Trophoblast cell (in vitro differentiated cells and primary cell): Measurements from ENCODE around the gene LRRN4CL.
A peak's percentile ranks its signal among the peaks of the same experiment; 100 is the strongest.
"Not testable (repeated sequence)": the region's sequence is repeated elsewhere in the genome, so short reads cannot be mapped to it uniquely, and the experiment has no call there.

Source experiments
- DNase-seq, 2 donors: peaks; one replicate each; pipeline ENCODE4 v3.0.0-alpha.2; 2016
- H2AFZ ChIP-seq: 2 replicates; pipeline ENCODE4 v1.6.1; 2013; ENCODE audit warnings: low read length, moderate library complexity, mild to moderate bottlenecking; ENCODE audit not compliant: insufficient read depth, poor library complexity
- H2AK5ac ChIP-seq: 2 replicates; pipeline ENCODE4 v1.6.1; 2013; ENCODE audit warnings: mild to moderate bottlenecking, low read length
- H2BK120ac ChIP-seq: 2 replicates; pipeline ENCODE4 v1.6.1; 2013; ENCODE audit warnings: low read length, mild to moderate bottlenecking, moderate library complexity; ENCODE audit not compliant: insufficient read depth, poor library complexity
- H2BK12ac ChIP-seq: 2 replicates; pipeline ENCODE4 v1.6.1; 2013; ENCODE audit warnings: mild to moderate bottlenecking, low read length, moderate library complexity
- H2BK5ac ChIP-seq: 2 replicates; pipeline ENCODE4 v1.6.1; 2013; ENCODE audit warnings: low read length, low read depth, moderate library complexity, mild to moderate bottlenecking; ENCODE audit not compliant: poor library complexity
- H3K14ac ChIP-seq: 2 replicates; pipeline ENCODE4 v1.6.1; 2013; ENCODE audit warnings: mild to moderate bottlenecking, low read length
- H3K18ac ChIP-seq: 2 replicates; pipeline ENCODE4 v1.6.1; 2013; ENCODE audit warnings: mild to moderate bottlenecking, low read length
- H3K23ac ChIP-seq: 2 replicates; pipeline ENCODE4 v1.6.1; 2013; ENCODE audit warnings: low read length
- H3K27ac ChIP-seq: 2 replicates; pipeline ENCODE4 v1.5.1; 2013; ENCODE audit warnings: low read depth, mild to moderate bottlenecking, inconsistent platforms, low read length, moderate library complexity
- H3K27me3 ChIP-seq: 2 replicates; pipeline ENCODE4 v1.6.1; 2013; ENCODE audit warnings: inconsistent platforms, mild to moderate bottlenecking, low read length, moderate library complexity; ENCODE audit not compliant: insufficient read depth
- H3K36me3 ChIP-seq, 2 experiments: 1 replicate in 1 of 2; 2 replicates in 1 of 2; pipeline ENCODE4 v1.6.1; 2013; ENCODE audit warnings: low read length in 2 of 2, mild to moderate bottlenecking in 2 of 2, moderate library complexity in 1 of 2; ENCODE audit not compliant: insufficient read depth in 2 of 2, control insufficient read depth in 1 of 2
- H3K4ac ChIP-seq: 2 replicates; pipeline ENCODE4 v1.6.1; 2013; ENCODE audit warnings: low read depth, mild to moderate bottlenecking, low read length, moderate library complexity
- H3K4me1 ChIP-seq, 2 experiments: 1 replicate in 1 of 2; 2 replicates in 1 of 2; pipeline ENCODE4 v1.6.1; 2013; ENCODE audit warnings: low read length in 2 of 2, mild to moderate bottlenecking in 2 of 2, moderate library complexity in 1 of 2; ENCODE audit not compliant: insufficient read depth in 2 of 2, control insufficient read depth in 1 of 2
- H3K4me2 ChIP-seq: 2 replicates; pipeline ENCODE4 v1.6.1; 2013; ENCODE audit warnings: inconsistent platforms, mild to moderate bottlenecking, low read length, moderate library complexity
- H3K4me3 ChIP-seq: 2 replicates; pipeline ENCODE4 v1.5.1; 2013; ENCODE audit warnings: mild to moderate bottlenecking, low read depth, low read length, inconsistent platforms
- H3K79me1 ChIP-seq: one replicate; pipeline ENCODE4 v1.6.1; 2013; ENCODE audit warnings: low read length
- H3K79me2 ChIP-seq: 2 replicates; pipeline ENCODE4 v1.6.1; 2013; ENCODE audit warnings: low read length, mild to moderate bottlenecking; ENCODE audit not compliant: control insufficient read depth, insufficient read depth, poor library complexity
- H3K9ac ChIP-seq: 2 replicates; pipeline ENCODE4 v1.6.1; 2013; ENCODE audit warnings: mild to moderate bottlenecking, low read length
- H3K9me3 ChIP-seq: 2 replicates; pipeline ENCODE4 v1.6.1; 2013; ENCODE audit warnings: low read depth, mild to moderate bottlenecking, control low read depth, inconsistent platforms, low read length; ENCODE audit not compliant: insufficient read depth
- H4K12ac ChIP-seq: 2 replicates; pipeline ENCODE4 v1.6.1; 2013; ENCODE audit warnings: low read depth, mild to moderate bottlenecking, low read length, moderate library complexity
- H4K8ac ChIP-seq: 2 replicates; pipeline ENCODE4 v1.6.1; 2013; ENCODE audit warnings: low read depth, mild to moderate bottlenecking, low read length, moderate library complexity
- H4K91ac ChIP-seq: one replicate; pipeline ENCODE4 v1.6.1; 2013; ENCODE audit warnings: low read depth, mild to moderate bottlenecking, low read length, moderate library complexity
- WGBS: extraction: QIAGEN DNeasy Blood & Tissue Kit; methylation state at CpG from one replicate; pipeline ENCODE4 v1.1.7; 2013; ENCODE audit warnings: missing lambda C conversion rate; ENCODE audit not compliant: insufficient read length, insufficient coverage; ENCODE audit errors: extremely low coverage; 5-methylcytosine and 5-hydroxymethylcytosine counted together

LRRN4CL gene

DNA sequence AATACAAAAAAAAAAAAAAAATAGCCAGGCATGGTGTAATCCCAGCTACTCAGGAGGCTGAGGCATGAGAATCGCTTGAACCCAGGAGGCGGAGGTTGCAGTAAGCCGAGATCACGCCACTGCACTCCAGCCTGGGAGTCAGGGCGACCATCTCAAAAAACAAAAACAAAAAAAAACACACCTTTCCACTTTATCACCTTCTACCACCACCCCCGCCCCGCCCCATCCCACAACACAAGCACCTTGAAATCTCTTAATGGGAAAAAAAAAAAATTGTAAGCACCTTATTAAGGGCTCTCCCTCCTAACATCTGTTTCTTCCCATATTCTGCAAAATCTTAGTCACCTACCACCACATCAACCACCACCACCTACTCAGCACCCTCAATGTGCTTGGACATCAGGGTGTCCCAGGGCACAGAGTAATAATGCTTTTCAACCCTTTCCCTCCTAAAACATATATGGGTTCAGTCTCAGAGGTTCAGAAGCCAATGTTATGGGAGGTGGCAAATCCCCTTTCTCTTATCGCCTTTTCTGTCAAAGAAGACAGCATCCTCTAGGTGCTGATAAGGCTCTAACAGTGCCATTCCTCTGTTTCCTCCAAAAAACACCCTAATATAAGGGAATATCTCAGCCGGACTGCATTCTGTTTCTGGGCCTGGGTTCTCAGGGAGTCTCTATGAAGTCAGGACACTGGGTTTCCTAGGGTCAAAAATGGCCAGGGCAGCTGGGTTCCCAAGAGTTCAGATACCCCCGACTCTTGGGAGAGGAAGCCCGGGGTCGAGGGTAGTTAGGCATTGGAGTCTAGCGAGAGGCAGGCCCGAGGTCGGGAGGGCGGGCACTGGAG is 36.9 kb downstream of the LRRN4CL start:
- Histone ChIP-seq H3K14ac (peak overlapping the region; percentile 98), H3K27me3 (no peaks in the 10 kb centered on the region), H3K23ac (no peak overlapping the region), H3K4me1 (peaks cover 2 to 8% of the 10 kb centered on the region in 2 experiments), H2BK5ac (peak overlapping the region; percentile 93), H3K9me3 (no peaks in the 10 kb centered on the region), H4K91ac (peak overlapping the region; percentile 89), H4K12ac (peak overlapping the region; percentile 100), H3K18ac (peak overlapping the region; percentile 98), H3K79me1 (peaks cover 7% of the 10 kb centered on the region), H2AK5ac (peak overlapping the region; percentile 84), H3K4me3 (peak overlapping the region; percentile 90), H3K27ac (peak overlapping the region; percentile 61), H4K8ac (peak overlapping the region; percentile 99), H2BK12ac (peak overlapping the region; percentile 74), H3K4me2 (peak overlapping the region; percentile 97), H2AFZ (peak overlapping the region; percentile 71), H3K79me2 (peaks cover 7% of the 10 kb centered on the region), H2BK120ac (peak overlapping the region; percentile 94), H3K36me3 (peaks cover 22 to 24% of the 10 kb centered on the region in 2 experiments), H3K4ac (peak overlapping the region; percentile 99), H3K9ac (peak overlapping the region; percentile 97)
- DNase-seq, result no peak
- no CpG with 5 or more reads among the region's 16 CpGs for WGBS

DNA sequence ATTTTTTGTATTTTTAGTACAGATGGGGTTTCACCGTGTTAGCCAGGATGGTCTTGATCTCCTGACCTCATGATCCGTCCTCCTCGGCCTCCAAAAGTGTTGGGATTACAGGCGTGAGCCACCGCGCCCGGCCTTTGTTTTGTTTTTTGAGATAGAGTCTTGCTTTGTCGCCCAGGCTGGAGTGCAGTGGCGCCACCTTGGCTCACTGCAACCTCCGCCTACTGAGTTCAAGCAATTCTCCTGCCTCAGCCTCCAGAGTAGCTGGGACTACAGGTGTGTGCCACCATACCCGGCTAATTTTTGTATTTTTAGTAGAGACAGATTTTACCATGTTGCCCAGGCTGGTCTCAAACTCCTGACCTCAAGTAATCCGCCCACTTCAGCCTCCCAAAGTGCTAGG is 39.0 kb downstream of the LRRN4CL start:
- H2BK12ac ChIP-seq, H3K18ac ChIP-seq, H3K27me3 ChIP-seq, H2AK5ac ChIP-seq, H2BK120ac ChIP-seq, H3K4me2 ChIP-seq, DNase-seq, H2BK5ac ChIP-seq, H3K9me3 ChIP-seq, H3K27ac ChIP-seq, H3K23ac ChIP-seq, H3K4me3 ChIP-seq, H2AFZ ChIP-seq, H4K12ac ChIP-seq, H4K8ac ChIP-seq, H3K14ac ChIP-seq, H3K9ac ChIP-seq, H4K91ac ChIP-seq, H3K4ac ChIP-seq: not testable (repeated sequence)
- H3K4me1 ChIP-seq, result peaks cover 10 to 14% of the 10 kb centered on the region in 2 experiments
- H3K36me3 ChIP-seq, result peaks cover 22 to 25% of the 10 kb centered on the region in 2 experiments
- H3K79me1 ChIP-seq, result peaks cover 15% of the 10 kb centered on the region
- WGBS, result no CpG with 5 or more reads among the region's 12 CpGs
- peaks cover 17% of the 10 kb centered on the region for H3K79me2 ChIP-seq

- Histone ChIP-seq H2BK120ac (no peak overlapping the region), H3K36me3 (peaks cover 23 to 26% of the 10 kb centered on the region in 2 experiments), H4K8ac (no peak overlapping the region), H3K14ac (no peak overlapping the region), H4K91ac (no peak overlapping the region), H3K23ac (no peak overlapping the region), H3K27ac (no peak overlapping the region), H3K79me2 (peaks cover 17% of the 10 kb centered on the region), H4K12ac (no peak overlapping the region), H3K9ac (no peak overlapping the region), H3K4me3 (no peak overlapping the region), H3K27me3 (no peaks in the 10 kb centered on the region), H3K18ac (no peak overlapping the region), H2BK5ac (no peak overlapping the region), H3K9me3 (no peaks in the 10 kb centered on the region), H2AK5ac (no peak overlapping the region), H2AFZ (no peak overlapping the region), H2BK12ac (no peak overlapping the region), H3K4me2 (no peak overlapping the region), H3K4me1 (peaks cover 10 to 17% of the 10 kb centered on the region in 2 experiments), H3K4ac (no peak overlapping the region), H3K79me1 (peaks cover 15% of the 10 kb centered on the region)
- no peak for DNase-seq
- no CpG with 5 or more reads among the region's 11 CpGs for WGBS
Measured at GRCh38 chr11:62649486-62649885, 39.8 kb downstream of the LRRN4CL start.

- Histone ChIP-seq H3K18ac (no peak overlapping the region), H3K23ac (no peak overlapping the region), H3K14ac (no peak overlapping the region), H2AFZ (no peak overlapping the region), H3K4me3 (no peak overlapping the region), H3K27ac (no peak overlapping the region), H4K8ac (no peak overlapping the region), H3K9me3 (no peaks in the 10 kb centered on the region), H3K9ac (no peak overlapping the region), H4K91ac (no peak overlapping the region), H3K4me1 (peaks cover 10 to 17% of the 10 kb centered on the region in 2 experiments), H3K79me1 (peaks cover 15% of the 10 kb centered on the region), H3K36me3 (peaks cover 27 to 31% of the 10 kb centered on the region in 2 experiments), H3K27me3 (no peaks in the 10 kb centered on the region), H3K4me2 (no peak overlapping the region), H2BK120ac (no peak overlapping the region), H2BK12ac (no peak overlapping the region), H3K79me2 (peaks cover 17% of the 10 kb centered on the region), H4K12ac (no peak overlapping the region), H3K4ac (no peak overlapping the region), H2BK5ac (no peak overlapping the region), H2AK5ac (no peak overlapping the region)
- DNase-seq, result no peak
- WGBS, result no CpG with 5 or more reads among the region's 11 CpGs
Measured at GRCh38 chr11:62648967-62649364, 40.4 kb downstream of the LRRN4CL start.
